Measurements from ENCODE around the gene SYNE1.

The SYNE1 gene

GRCh38 chr6:152209211-152209610, 428.0 kb downstream of the SYNE1 start:
- no peak for TF ChIP-seq CTCF (conservative IDR thresholded peaks at IDR 0.05; ENCODE audit: low read depth, low read length)
- no peak for DNase-seq (ENCODE audit: low read depth)
- H3K4me3 ChIP-seq (ENCODE audit: low read length) = no peak overlapping the region

DNA sequence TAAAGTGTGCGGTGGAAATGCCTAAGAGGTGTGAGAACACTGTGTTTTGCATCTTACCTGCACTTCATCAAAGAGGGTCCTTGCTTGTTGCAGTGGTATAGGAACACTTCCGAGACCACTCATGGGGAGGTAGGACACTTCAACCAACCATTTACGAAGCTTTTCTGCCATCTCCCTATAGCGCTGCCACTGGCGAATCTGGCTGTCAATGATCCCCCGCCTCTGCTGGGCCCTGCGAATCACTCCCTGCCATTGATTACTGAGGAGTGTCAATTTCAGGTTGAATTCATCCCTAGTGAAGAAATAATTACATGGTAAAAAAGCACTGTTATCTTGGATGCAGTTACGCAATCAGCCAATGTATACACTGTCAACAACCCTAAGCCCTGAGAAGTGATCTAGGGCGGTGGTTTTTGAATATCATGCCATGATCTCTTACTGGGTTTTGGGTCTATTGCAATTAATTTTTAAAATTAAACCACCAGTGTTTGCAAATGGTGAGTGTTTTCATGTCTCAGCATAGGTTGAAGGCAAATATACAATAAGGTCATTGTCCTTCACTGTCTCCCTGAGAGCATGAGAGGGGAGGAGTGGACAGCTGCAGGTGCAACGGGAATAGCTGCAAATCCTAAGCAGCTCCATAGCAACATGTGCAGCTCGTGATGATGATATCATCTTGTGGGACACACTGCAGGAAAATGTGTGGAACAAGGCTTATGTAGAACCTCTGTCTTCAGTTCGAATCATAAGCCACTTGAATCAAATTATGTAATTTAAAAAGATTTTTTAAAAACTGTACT, 429.0 kb downstream of the SYNE1 start:
- no peak overlapping the region for H3K4me3 ChIP-seq (ENCODE audit: low read length)
- no peak for DNase-seq (ENCODE audit: low read depth)
- no peak for TF ChIP-seq CTCF (conservative IDR thresholded peaks at IDR 0.05; ENCODE audit: low read depth, low read length)

GRCh38 chr6:152206072-152206818, 430.9 kb downstream of the SYNE1 start:
- no peak for DNase-seq (ENCODE audit: low read depth)
- peak; percentile 63 for TF ChIP-seq CTCF (conservative IDR thresholded peaks at IDR 0.05; ENCODE audit: low read depth, low read length)

GRCh38 chr6:152204591-152204990, 432.6 kb downstream of the SYNE1 start:
- H3K4me3 ChIP-seq (ENCODE audit: low read length) = no peak overlapping the region
- DNase-seq (ENCODE audit: low read depth) = no peak
- TF ChIP-seq CTCF (conservative IDR thresholded peaks at IDR 0.05; ENCODE audit: low read depth, low read length) = no peak

More at GRCh38 chr6:152206072-152206818, 430.9 kb downstream of the SYNE1 start:
- H3K4me3 ChIP-seq (ENCODE audit: low read length) = no peak overlapping the region

GRCh38 chr6:152201120-152201519, 436.0 kb downstream of the SYNE1 start:
- no peak for TF ChIP-seq CTCF (conservative IDR thresholded peaks at IDR 0.05; ENCODE audit: low read depth, low read length)

GRCh38 chr6:152195896-152196295, 441.3 kb downstream of the SYNE1 start:
- DNase-seq (ENCODE audit: low read depth) = no peak
- TF ChIP-seq CTCF (conservative IDR thresholded peaks at IDR 0.05; ENCODE audit: low read depth, low read length) = no peak
- H3K4me3 ChIP-seq (ENCODE audit: low read length) = no peak overlapping the region

More at GRCh38 chr6:152201120-152201519, 436.0 kb downstream of the SYNE1 start:
- no peak overlapping the region for H3K4me3 ChIP-seq (ENCODE audit: low read length)
- peak; percentile 21 for DNase-seq (ENCODE audit: low read depth)

All from retinal pigment epithelial cell (primary cell).